ENCODE results near the gene PARVG.
"Not testable (repeated sequence)": the region's sequence is repeated elsewhere in the genome, so short reads cannot be mapped to it uniquely, and the experiment has no call there.

The PARVG gene

DNA sequence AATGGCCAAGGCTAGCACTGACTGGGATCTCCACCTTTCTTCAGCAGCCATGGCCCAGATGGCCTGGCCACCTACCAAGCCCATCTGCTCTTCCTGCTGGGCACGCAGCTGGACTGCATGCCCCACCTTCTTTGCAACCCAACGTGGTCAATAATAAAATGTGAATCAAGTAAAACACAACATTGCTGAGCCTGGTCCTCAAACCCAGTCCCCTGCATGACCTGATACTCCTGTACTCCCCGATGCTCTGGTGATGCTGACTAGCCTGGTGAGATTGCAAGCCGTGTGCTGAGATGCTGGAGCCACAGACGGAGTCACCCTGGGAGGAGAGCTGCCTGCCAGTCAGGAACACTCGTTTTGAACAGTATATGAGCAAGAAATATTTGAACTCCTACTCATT lies 34.0 kb downstream of the PARVG start:
- no peak for DNase-seq

DNA sequence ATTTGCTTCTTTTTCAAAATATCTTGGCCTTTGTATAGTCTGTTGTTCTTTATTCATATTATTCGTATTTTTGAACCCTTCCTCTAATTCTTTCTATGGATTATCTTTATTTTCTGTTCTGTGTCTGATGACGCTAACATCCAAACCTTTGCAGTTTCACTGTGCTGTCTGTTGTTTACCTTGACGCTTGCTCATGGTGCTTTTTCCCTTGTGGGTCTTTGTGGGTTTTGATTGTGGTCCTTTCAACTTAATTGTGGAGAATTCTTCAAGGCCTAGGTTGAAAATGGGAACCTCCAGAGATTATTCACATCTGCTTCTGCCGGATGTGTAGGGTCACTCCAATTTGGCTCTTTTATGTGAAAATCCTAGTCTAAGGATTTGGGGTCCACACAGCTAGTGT lies 34.6 kb downstream of the PARVG start:
- no peak for DNase-seq

DNA sequence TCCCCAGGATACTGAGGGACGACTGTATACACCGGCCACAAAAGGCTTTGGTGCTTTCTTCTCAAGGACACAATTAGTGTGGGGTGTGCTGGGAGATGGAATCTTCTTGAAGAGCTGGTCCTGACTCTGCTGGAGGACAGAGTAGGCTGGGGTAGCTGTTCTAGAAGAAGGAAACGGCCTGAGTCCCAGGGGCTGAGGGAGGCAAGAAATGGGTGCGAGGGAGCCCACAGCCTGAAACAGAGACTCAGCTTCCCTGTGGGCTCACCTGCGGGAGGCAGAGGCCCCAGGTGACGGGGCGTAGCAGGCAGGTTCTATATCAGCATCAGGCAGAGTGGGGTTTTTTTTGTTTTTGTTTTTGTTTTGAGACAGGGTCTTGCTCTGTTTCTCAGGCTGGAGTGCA lies 36.6 kb downstream of the PARVG start:
- DNase-seq, result no peak

DNA sequence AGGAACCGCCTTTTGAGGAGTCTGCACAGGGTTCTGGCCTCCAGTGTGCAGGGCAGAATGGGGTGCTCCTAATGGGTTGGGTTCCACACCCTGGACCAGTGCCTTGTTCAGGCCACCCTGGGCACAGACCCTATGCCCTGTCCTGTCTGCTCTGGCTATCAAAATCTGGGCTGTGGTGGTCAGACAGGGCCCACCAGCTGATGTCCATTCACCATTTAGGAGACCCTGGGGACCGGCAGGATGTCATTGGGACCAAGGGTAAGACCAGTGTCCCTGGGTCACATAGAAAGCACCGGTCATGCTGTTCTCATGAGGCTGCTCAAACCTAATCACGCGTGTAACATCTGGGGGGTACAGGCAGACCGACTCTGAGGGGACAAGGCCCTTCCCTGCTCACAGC lies 37.3 kb downstream of the PARVG start:
- no peak for DNase-seq

DNA sequence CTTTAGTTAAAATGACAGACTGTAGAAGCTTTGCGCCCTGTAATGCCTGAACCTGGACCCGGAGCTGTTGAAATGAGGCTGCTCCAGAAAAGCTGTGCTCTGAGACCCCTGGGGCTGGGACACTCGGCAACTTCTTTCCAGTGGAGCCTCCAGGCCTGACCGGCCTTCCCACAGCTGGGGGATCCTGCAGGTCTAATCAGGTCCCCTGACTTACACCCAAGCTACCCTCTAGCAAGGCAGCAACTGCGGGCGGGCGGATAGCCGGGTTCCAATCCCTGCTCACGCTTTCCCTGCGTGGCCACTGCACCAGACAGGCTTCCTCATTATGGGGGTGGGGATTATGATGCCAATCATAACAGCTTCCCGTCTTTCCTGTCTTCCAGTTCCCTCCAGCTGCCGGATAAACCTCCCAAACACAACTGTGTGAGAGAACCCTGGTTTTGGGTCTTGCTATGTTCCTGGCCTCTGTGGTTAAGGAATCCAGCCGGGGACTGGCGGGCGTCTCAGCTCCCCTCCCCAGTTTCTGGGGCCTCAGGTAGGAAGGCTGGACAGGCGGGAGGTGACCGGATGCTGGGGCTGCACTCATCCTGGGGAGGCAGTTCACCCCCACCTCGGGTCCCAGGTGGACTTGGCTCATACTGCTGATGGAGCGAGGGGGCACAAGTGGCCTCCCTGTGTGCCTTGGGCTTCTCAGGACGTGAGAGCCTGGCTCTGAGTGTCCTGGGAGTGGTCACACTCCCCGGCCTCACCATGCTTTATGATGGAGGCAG lies 38.6 kb downstream of the PARVG start:
- no peak for DNase-seq

DNA sequence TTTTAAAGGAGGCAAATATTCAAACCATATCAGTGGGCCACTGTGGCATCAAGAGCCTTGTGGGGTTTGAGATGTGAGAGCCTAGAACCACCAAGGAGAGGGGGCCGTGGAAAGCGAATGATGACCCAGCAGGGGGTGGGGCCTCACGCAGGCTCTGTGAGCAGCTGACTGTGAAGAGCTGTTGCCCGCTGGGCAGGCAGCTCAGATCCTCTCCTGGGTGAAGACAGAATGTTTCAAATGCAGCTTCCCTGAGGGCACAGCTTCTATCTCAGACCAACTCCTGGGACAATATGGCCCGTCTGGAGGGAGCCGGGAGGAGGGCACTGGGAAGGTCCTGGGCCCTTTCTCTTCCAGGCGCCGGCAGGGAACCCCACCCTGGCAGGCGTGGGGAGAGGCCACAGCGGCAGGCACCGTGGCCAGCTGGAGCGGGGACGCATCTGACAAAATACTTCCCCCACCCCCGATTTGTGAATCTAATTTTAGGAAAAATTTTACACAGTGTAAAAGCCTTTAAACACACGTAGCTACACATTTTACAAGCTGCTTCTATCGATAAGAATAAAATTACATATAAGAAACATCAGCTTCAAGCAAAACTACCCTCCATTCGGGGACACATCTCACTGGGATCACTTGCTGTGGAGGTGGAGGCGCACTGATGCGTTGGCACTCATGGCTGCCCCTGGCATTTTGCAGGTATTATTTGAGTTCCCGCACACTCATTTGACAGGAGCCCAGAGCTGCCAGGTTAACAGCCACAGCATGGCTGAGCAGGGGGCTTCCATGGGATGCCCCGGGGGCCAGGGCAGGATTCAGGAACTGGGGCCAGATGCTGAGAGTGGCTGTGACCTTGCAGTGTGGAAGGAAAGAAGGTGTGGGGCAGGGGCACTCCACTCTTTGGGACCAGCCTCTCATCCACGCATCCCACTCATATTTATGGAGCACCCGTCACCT lies 40.3 kb downstream of the PARVG start:
- no peak for DNase-seq

DNA sequence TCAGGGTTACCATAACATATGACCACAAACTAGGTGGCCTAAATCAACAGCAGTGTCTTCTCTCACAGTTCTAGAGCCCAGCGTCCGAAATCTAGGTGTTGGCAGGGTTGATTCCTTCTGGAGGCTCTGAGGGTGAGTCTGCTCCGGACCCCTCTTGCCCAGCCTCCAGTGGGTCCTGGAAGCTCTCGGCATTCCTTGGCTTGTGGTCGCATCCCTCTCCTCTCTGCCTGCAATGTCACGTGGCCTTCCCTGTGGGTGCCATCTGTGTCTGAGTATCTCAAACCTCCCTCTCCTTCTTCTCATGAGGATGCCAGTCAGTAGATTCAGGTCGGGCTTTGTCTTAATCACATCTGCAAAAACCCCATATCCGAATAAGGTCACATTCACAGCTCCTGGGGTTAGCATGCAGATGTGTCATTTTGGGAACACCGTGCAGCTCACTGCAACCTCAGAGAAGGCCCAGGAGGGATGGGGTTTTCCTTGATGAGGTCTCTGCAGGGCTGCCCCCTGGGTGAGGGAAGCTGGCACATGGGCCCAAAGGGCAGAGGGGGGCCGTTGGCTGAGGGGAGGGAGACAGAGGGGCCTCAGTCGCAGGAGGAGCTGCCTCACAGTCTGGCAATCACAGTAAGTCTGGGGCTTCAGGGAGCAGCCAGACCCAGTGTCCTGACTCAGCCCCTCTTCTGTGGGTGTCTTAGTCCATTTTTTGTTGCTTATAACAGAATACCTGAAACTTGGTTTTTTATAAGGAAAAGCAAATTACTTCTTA lies 41.2 kb downstream of the PARVG start:
- no peak for DNase-seq

DNA sequence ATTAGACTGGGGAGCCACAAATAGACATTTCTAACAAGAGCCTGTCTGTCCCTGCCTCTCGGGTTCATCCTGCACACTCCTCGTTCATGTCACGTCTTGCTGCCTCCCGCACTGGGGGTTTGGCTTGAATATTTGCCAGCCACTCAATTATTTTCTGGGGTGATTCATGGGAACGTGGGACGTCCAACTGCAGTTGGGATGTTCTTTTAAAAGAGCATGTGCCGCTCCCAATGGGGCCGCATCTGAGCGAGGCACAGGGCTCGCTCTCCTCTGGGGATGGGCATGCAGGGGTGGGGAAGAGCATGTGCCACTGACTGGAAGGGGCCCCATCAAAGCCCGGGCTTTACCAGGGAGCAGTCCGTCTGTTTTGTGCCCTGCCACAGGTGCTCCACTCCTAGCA lies 43.4 kb downstream of the PARVG start:
- DNase-seq, result no peak

DNA sequence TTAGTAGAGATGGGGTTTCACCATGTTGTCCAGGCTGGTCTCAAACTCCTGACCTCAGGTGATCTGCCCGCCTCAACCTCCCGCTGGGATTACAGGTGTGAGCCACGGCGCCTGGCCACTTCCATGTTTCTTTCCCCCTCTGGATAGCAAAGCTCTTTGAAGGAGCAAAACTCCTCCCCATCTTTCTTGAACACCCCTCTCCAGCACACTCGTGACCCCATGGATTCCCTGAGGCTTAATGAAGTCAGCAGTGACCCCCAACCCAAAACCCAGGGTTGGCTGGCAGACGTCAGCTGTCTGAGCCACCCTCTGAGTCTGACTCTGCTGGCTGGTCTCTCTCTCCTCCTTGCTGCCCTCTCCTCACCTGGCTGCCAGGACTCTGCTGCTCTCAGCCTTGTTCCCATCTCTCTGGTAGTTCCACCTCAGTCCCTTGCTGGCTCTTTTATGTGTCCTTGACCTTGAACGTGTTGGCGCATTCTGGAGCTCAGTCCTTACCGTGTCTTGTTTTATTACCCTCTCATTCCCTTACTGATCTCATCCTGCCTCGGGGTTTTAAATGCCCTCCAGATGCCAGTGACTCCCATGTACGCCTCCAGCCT lies 44.5 kb downstream of the PARVG start:
- no peak for DNase-seq

DNA sequence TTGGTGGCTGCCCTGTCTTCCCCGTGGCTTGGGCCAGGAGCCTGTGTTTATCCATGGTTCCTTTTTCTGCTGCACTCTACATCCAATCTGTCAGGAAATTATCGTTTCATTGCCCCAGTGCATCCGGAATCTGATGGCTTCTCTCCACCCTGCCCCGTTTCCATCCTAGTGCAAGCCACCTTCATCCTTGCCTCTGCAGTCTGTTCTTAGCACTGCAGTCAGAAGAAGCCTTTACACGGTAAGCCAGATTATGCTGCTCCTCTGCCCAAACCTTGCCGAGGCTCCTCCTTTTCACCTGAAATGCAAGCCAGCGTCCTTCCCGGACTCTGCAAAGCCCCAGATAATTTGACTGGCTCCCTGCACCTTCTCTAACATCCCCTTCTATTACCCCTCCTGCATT lies 45.1 kb downstream of the PARVG start:
- no peak for DNase-seq

DNA sequence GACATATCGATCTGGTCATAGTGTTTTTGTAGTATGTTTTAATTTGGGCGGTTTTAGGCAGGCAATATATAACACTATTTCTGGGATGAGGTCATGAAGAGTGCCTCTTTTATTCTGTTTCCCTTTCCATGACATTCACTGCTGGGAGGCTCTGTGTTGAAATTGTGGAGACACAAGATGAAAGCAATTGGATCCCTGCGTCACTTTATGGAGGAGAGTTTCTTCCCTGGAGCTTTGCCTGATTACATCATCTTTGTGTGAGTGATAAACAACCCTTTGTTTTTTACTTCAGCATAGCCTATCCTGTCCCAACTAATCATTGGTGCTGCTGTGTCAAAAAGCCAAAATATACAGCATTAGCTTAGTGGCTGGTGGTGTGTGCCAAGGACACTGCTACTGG lies 48.6 kb downstream of the PARVG start:
- no peak for DNase-seq

DNA sequence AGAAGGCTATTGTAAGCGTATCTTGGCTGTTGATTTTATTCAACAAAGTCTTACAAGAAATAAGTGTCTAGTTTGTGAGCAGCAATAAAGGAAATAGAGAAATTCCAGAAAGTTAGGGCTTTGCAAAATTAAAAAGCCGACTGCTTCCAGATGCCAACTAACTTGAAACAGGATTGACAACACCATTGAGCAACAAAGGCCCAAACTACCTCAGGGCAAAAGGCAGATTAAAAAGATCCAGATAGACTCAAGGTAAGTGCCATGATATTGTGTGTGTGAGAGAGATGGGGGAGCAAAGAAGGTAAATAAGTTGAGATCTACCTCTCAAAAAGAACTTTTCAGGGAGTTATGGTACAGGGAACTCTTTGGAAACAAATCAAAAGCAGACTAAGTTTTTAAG lies 49.1 kb downstream of the PARVG start:
- DNase-seq, result no peak

DNA sequence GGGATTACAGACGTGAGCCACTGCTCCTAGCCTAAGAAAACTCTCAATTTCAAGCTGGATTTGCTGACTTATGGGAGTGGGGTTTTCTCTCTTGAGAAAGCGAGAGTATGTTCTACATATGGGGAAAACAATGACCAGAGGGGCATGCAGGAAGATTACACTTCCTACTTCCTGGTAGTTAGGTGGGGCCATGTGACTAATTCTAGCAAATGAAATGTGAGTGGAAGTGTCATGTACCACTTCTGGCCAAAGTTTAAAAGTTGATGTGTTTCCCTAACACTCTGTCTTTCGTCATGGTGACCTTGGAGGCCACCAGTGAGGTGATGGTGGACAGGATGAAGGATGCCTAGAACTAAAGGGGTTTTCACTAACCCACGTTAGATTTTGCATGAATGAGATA lies 50.5 kb downstream of the PARVG start:
- DNase-seq, result no peak

DNA sequence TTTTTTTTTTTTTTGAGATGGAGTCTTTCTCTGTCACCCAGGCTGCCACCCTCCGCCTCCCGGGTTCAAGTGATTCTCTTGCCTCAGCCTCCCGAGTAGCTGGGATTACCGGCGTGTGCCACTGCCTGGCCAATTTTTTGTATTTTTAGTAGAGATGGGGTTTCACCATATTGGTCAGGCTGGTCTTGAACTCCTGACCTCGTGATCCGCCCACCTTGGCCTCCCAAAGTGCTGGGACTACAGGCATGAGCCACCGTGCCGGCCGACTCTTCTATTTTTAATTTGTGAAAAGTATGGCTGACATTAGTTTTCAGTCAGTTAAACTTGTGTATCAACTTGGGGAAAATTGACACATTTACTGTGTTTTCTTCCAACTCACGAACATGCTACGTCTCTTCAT lies 53.6 kb downstream of the PARVG start:
- not testable (repeated sequence) for DNase-seq

DNA sequence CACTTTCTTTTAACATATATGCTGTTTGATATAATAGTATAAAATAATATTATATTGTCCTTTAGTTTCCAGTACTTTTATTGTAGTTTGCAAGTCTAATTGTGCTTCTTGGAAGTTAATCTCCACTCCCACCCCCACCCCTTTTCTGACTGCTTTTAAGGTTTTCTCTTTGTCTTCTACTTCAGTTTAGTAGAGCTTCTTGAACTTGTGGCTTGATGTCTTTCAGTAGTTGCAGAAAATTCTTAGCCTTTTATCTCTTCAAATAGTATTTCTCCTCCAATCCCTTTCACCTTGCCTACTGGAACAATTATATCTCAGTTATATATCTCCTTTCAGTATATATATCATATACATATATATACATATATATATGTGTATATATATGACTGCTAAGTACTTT lies 56.6 kb downstream of the PARVG start:
- no peak for DNase-seq

DNA sequence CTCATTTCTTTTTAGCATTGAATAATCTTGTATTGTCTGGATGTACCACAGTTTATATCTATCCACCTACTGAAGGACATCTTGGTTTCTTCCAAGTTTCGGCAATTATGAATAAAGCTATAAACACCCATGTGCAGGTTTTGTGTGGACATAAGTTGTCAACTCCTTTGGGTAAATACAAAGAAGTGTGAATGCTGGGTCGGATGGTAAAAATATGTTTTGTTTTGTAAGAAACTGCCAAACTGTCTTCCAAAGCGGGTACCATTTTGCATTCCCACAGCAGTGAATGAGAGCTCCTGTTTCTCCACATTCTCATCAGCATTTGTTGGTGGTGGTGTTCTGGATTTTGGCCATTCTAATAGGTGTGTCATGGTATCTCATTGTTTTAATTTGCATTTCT lies 60.4 kb downstream of the PARVG start:
- DNase-seq, result not testable (repeated sequence)

DNA sequence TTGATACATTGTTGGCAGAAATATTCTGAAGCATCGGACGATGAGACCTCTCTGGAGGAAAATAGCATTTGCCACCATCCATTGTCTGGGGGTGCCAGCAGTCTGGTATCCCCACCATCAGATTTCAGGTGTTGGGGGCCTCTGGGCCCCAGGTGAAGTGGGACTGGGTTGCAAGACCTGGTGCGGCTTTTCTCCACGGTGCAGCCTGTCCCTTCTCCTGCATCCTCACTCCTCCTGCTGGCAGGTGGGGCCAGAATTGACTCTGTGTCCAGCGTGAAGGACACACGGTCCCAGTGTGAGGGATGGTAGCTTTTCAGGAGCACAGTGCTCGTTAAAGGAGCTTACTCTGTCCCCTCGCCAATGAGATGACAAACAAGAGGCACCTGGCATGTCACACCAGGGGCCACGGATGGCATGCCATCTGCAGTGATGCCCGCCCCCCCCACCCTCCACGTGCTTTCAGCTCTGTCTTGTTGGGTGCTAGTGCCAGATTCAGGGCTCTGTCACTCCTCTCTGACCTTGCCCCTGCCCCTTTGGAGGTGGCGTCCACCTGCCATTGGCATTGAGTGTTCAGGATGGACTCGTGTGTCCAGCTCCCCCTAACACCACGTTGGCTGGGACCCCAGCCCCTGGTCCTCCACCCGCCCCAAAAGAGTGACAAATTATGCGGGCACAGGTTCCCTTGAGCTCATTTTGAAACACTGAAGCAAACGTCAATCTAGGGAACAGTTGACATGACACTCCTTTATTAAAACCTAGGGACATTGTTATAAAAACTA lies 62.4 kb downstream of the PARVG start:
- no peak for DNase-seq

DNA sequence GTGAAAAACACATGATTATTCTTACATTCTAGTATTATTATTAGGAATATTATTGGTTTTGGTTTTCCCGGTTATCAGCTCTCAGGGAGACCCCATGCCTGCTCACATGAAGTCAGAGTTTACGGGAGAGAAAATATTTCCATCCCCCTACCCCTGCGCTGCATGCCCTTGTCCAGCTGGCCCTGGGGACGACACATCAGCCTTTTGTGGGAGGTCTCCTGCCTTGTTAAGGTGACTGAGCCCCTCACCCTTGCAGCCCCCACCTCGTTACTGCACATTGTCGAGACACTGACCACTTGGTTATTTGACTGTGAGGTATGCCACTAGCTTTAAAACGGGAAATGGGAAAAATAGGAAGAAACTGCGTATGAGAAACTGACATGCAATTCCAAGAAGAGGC lies 63.0 kb downstream of the PARVG start:
- DNase-seq, result no peak

DNA sequence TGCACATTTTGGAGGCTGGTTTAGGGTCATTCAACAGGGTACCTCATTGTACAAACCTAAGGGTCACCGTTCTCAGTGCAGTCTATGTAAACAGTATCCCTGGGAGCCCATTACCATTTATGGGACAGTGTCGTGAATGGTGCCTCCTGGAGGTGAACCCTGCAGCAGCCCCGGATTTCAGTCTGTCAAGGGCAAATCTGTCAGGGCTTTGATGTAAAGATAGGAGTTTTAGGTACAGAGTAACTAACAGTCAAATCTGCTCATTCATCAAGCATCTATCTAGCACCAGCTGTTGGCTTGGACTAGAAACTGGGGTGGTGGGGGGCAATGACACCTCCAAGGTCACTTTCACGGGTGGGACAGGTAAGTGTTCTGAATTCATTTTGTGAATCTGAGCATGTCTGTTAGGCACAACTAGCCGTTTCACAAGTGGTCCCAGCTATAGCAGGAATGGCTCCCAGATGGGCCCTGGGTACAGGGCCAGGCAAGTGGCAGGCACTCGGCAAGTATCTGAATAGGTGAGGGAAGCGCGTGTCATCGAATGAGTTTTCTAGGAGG lies 63.6 kb downstream of the PARVG start:
- no peak for DNase-seq

DNA sequence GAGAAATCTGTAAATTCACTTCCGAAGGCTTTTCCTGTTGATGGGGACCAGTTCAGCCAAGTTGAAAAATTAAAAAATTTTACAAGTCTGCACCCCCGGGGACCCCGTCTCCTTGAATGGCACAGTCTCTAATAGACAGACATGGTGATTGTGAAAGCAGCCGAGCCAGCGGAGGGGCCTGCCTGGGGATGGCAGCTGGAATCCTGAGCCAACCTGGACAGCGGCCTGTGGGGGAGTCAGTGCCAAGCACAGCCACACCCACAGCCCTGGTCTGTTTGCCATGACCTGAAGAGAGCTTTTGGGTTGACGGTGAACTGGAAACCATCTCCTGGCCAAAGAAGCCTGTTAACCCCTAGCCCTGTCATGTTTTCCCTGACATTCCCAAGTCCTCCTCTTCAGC lies 64.7 kb downstream of the PARVG start:
- DNase-seq, result no peak

DNA sequence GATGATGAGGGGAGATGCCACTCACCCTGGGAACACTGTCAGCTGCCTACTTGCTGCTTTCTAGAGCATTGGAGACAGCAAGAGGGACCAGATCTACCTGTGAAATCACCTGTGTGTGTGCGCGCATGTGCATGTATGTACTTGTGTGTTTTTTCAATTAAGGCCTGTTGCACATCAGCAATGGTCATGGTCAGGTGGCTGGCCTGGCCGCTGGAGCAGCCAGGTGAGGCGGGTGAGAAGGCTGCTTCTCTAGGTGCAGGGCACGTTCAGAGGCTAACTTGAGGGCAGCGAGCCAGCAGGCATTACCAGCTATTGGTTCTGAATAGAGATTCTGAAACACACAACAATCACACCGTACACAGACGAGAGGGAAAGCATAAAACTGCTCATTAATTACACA lies 65.1 kb downstream of the PARVG start:
- no peak for DNase-seq
